Hematopoietic multipotent progenitor cell treated with erythropoietin and hydrocortisone succinate and interleukin-3 and kit ligand, for 8 days (in vitro differentiated cells): ENCODE data around the gene SIDT2.

ENCODE experiments used
- DNase-seq: peaks from one replicate; pipeline ENCODE4 v3.0.0-alpha.2; 2015

The SIDT2 gene

GRCh38 chr11:117223741-117224689, 45.5 kb downstream of the SIDT2 start:
- peak; percentile 91 for DNase-seq

- DNase-seq = no peak
Measured at GRCh38 chr11:117225553-117226170, 47.1 kb downstream of the SIDT2 start.

GRCh38 chr11:117226388-117227385, 48.1 kb downstream of the SIDT2 start:
- peak; percentile 94 for DNase-seq

DNA sequence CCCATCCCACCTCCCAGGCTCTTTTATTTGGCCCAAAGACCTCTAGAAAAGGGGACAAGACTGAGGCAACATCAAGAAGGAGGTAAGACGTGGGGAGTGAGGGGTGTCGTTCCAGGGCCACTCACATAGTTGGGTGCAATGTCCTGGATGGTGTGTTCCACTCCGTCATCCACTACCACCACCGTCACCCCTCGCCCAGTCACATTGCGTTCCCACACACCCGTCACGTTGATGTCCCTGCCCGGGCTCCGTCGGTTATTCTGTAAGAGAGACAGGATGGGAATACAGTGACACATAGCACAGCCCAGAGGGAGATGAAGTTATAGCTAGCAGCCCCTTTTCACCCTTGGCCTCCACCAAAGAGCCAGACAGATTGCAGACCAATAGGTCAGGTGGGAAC, 49.5 kb downstream of the SIDT2 start:
- DNase-seq = no peak

DNA sequence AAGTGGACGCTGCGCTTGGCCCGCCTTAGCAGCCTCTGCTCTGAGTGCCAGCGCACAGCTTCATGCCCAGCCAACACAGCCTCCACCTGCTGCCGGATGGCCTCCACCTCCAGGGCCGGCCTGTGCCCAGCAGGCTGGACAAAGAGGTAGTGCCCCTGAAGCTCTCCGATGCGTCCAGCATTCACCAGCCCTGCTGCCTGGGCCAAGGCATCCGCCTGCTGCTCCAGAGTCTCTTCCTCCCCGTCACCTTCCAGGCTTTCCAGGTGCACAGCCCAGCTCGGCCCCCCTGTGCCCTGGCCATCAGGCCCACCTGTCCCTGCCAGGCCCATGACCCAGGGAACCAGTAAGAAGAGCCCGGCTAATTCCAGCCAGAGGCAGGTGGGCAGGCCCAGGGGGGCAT, 50.9 kb downstream of the SIDT2 start:
- DNase-seq = no peak

- no peak for DNase-seq
Measured at GRCh38 chr11:117229931-117230285, 51.4 kb downstream of the SIDT2 start.

DNA sequence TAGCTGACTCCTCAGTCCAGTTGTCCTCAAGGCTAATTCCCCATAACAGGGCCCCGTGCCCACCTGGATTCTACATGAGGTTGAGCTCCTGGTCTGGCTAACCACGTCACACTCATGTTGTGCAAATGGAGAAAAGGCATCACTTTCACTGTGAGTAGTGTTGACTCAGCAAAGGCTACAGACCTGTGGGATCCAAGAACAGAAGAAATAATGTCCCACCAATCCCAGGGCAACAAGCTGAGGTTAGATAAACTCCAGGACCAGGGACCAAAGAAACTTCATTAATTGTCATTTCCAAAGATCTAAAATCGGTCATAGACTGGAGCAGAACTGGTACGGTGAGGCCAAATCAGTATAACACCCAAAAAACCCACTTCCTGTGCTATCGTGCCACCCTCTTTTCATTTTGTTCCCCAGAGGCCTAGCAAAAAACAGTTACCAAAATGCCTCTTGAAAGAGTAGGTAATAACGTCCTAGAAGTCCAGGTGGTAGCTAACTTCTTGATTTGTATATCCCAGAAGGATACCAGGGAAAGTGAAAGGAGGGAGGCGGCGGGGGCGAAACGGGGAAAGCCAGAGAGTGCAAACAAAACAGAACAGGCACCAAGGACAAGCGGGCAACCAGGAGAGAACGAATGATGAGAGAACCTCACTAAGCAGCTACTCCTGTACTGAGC, 51.9 kb downstream of the SIDT2 start:
- DNase-seq = no peak

DNA sequence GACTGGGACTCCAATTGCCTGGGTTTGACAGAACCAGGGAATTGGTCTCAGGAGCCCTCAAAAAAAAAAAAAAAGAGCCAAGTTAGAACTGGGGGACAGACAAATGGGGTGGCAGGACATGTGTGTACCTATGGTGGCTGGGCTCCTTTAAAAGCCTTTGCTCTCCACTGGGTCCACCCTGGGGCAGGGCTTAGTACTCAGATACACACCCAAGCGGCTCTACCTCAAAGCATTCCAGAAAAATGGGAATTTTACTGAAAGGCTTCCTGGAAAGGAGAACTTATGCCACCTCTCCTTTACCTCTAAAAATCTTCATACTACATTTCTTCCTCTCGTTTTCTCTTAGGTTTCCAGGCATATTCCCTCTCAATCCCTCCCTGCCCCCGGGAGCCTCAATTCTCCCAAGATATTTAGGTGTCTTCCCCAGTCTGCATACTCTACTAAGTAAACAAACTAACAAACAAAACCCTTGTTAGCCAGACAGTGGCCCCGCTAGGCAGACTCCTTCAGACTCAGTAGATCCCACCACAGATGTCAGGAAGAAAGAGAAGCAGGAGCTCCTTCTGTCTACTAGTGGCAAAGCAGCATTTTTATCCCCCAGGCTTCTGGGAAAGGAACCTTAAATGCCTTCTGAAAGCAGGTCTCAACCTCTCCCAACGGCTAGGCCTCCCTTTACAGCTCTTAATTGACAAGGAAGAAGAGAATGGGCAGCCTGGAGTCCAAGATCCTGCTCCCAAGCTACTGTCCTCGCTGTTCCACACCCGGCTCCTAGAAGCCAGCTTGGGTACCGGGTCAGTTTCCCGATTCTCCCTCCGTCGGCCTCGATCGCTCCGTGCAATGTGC, 52.7 kb downstream of the SIDT2 start:
- DNase-seq = no peak

DNA sequence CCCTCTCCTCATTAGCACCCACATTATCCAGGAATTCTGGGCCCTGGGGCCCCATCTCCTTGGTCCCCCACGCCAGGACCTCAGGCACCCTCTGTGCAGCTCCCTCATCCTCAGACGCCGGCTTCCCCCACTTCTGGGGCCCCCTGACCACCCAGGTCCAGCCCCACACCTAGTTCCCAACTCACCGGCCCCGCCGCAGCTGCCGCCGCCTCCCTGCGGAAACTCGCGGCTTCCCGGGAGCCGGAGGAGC, 53.2 kb downstream of the SIDT2 start, which contains the start of gene PCSK7:
Gene PCSK7, minus strand, starts transcription at position 232 of the 250 bp plus-strand sequence. CDS start 2,229 bp downstream, outside the sequence.
- DNase-seq = no peak

DNA sequence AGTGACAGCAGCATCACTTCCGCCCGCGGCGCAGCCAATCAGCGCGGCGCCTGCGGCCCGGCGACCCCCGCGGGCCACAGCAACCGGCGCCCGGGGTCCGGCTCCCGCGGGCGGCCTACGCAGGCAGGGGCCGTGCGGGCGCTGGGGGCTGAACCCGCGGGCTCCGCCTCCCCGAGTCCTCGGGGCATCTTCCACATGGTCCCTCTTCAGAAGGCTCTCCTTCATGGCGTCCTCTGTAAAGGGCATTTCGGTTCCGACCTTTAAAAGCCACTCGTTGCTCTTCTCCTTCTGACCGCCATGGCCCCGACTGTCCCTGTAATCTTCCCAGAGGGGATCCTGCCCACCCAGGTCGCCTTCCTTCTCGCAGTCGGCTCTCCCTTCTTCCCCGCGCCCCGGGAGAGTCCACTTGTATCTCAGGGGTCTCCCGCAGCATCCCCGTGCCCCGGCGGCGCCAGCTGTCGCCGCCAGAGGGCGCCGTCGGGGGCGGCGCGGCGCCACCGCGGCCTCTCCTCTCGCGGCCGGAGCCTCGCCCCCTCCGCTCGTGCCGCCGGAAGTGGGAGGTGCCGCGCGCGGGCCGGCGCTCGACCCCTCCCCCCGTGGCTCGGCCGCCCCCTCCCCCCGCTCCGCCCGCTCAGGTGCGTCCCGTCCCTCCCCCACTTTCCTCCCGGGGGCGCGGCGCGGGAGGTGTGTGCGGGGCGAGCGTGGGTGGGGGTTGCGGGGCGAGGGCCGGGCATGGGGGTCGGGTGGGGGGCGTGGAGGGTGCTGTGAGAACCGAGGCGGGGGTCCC, 53.7 kb downstream of the SIDT2 start, which contains the start of gene RNF214:
Gene RNF214, plus strand, starts transcription at position 580 of the 787 bp plus-strand sequence. CDS start 1,602 bp downstream, outside the sequence.
- DNase-seq = peak; percentile 81

GRCh38 chr11:117232911-117233409, 54.4 kb downstream of the SIDT2 start:
- no peak for DNase-seq

GRCh38 chr11:117238221-117238620, 59.7 kb downstream of the SIDT2 start:
- no peak for DNase-seq

GRCh38 chr11:117239295-117239694, 60.8 kb downstream of the SIDT2 start:
- no peak for DNase-seq
